ENCODE measurements around the gene NFKBIZ.

DNA sequence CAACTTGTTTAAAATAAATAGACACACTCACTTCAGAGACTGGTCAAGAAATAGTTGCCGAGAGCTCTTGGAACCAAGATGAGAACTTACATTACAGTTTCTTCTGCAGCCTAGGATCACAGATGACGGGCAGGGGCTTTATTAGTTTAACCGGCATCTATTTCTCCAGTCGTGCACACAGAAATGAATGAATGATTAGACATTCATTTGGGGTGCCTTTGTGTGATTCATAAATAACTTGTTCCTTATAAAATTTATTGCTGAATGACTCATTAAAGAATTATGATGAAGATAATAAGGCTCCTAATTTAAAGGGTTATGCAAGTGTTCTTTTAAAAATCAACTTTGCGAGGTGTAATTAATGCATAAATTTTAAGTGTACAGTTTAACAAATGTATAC lies 20.8 kb downstream of the NFKBIZ start:
- TF ChIP-seq POLR2A (IDR thresholded peaks at IDR 0.05; ENCODE audit: low read depth, low read length) (no peak), POLR2AphosphoS5 (IDR thresholded peaks at IDR 0.05; ENCODE audit: low read depth, low read length) (no peak), TAF1 (IDR thresholded peaks at IDR 0.05; ENCODE audit: low read depth, low read length) (no peak), SPI1 (IDR thresholded peaks at IDR 0.05; ENCODE audit: low read depth, low read length) (no peak), POU2F2 (IDR thresholded peaks at IDR 0.05; ENCODE audit: low read depth, low read length) (no peak)
